ENCODE measurements around the gene TP73.

TP73 gene

DNA sequence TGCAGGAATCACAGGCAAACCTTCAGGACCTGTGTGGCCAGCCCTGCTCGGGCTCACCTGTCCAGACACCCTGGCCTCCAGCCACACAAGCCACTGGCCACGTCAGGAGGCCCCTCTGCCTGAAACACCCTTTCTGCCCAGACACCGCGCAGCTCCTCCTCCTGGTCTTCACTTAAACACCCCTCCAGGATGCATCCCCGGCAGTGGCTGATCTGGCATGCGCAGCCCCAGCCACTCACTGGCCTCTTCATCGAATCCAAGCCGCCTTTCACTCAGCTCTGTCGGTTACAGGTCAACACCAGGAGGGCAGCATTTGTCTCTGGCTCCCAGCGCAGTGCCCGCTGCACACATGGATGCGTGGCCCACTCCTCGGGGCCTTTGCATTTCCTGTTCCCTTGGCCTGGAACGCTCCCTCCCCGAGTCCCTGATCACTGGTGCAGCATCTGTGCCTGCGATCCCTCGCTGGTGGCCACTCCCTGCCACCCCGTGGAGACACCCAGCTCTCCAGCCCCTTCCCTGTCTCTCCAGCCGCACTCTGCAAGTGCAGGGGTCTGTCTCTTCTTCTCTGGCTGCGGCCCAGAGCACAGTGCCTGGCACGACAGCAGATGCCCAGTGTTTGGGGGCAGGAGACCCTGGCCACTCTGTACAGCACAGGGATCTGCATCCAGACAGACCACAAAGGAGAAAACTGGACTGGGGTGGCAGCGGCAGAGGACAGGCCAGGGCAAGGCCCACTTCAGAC is 18.1 kb upstream of the TP73 start:
- no peak for DNase-seq (ENCODE audit: low read depth in 2 of 2)

DNA sequence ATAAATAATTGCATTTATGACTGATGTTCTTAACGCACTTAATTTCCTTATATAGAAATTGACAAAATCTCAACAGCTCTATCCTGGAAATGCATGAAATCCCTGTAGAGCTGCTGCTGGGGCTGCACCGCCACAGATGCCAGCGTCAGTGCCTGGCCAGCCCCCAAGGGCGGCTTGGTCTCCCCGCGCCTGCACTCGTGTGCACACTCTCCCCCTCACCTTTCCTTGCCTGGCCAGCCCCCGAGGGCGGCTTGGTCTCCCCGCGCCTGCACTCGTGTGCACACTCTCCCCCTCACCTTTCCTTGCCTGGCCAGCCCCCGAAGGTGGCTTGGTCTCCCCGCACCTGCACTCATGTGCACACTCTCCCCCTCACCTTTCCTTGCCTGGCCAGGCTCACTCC is 16.2 kb upstream of the TP73 start:
- no peak for DNase-seq (ENCODE audit: low read depth in 2 of 2)

DNA sequence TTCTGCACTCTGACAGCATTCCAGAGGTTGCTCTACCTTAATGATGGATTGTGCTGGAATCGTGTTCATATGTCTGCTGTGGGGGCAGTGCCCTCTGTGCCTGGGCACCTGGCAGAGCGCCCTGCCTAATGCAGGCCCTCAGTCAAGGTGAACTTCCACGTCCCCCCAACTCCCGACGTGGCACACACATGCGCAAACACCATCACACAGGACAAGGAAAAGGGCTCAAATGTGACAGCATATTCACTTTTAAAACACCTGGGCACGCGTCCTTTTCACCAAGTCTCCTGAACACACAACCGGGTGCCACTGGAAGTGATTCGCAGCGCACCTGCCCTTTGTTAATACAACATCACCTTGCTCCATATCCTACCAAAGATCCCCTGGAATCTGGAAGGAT is 15.8 kb upstream of the TP73 start:
- no peak for DNase-seq (ENCODE audit: low read depth in 2 of 2)

DNA sequence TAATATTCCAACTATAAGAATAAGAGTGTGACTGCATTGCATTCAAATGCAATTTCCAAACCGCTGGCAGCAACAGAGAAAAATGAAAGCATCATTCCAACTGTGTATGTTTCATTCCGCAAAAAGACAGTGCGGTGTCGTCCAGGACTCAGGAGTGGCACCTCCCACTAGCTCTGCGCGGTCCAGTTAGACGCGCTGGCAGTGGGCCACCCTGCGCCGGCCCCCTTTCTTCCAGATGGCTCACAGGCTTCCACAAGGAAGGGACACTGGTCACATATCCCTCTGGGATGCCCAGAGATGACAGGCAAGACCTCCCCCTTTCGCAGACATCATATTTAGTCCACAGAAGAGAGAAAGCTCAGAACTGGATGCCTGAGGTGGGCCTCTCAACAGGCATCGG is 14.3 kb upstream of the TP73 start:
- DNase-seq (ENCODE audit: low read depth in 2 of 2) = no peak

DNA sequence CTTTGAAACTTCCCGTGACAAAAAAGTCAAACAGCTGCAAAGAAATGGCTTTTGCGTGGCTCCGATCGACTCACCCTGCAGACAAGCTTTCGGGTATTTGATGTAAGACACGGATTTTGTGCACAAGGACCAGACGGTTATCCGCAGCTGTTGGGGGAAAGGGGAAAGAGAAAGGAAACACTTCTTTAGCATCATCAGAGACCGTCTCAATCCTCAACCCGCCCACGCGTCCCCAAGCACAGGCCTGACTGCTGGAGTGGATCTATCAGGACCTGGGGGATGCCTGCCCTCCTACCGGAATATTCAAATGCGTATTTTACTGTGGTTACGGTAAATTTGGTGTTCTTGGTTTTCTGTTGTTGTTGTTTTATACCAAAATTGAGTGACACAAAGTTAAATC is 13.6 kb upstream of the TP73 start:
- no peak for DNase-seq (ENCODE audit: low read depth in 2 of 2)

DNA sequence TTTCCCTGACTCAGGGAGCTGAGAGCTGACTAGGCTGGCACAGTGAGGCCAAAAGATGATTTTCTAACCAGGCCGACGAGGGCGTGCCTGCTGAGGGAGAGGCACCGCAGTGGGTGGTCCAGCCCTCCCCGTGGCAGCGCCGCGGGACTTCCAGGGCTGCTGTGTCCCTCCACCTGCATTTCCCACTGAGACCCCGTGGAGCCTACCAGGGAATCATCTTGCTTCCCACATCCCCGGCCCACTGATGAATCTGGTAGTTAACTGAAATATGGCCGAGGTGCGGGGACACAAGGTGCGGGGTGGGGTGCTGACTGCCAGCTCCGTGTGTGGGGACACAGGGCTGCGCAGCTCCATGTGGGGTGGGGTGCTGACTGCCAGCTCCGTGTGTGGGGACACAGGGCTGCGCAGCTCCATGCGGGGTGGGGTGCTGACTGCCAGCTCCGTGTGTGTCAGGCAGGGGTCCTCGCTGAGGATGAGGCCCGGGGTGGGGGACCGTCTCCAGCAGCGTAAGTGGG is 12.9 kb upstream of the TP73 start:
- no peak for DNase-seq (ENCODE audit: low read depth in 2 of 2)

DNA sequence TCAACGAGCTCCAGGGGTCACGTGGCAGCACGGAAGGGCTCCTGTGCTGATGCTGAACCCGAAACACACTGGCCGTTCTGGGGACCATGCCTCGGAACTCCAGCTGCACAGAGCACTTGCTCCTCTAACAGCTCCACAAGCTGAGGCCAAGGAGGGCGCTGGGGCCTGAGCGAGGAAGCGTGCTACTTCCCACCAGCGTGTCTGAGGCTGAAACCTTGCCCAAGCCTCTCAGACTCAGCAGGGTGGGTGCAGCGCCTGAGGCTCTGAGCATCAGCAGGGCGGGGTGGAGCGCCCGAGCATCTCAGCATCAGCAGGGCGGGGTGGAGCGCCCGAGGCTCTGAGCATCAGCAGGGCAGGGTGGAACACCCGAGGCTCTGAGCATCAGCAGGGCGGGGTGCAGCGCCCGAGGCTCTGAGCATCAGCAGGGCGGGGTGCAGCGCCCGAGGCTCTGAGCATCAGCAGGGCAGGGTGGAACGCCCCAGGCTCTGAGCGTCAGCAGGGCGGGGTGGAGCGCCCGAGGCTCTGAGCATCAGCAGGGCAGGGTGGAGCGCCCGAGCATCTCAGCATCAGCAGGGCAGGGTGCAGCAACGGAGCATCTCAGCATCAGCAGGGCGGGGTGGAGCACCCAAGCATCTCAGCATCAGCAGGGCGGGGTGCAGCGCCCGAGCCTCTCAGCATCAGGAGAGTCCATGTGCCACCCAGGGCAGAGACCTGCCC is 12.0 kb upstream of the TP73 start:
- DNase-seq (ENCODE audit: low read depth in 2 of 2) = no peak

DNA sequence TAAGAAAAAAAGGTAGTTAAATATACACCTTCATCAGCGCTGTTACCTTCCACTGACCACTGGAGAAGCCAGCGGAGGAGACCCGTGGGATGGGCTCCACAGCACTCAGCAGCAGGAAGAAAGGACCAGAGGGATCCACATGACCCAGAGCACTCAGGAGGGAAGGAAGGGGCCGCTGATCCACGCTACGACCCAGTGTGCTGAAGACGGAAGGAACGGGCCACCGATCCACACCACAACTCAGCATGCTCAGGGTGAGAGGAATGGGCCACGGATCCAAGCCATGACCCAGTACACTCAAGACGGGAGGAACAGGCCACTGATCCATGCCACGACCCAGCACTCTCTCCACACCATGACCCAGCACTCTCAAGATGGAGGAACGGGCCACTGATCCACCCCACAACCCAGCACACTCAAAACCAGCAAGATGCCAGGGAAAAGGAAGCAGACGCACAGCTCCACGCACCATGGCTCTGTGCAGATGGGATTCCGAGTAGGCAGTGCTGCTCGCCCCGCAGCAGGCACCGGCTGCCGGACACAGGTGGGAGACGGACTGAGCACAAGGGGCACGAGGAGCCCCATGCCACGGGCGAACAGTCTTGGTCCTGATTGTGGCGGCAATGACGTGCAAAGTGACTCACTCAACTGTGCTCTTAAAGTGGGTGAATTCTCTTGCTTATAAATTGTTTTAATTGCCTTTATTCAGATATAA is 11.1 kb upstream of the TP73 start:
- no peak for DNase-seq (ENCODE audit: low read depth in 2 of 2)

DNA sequence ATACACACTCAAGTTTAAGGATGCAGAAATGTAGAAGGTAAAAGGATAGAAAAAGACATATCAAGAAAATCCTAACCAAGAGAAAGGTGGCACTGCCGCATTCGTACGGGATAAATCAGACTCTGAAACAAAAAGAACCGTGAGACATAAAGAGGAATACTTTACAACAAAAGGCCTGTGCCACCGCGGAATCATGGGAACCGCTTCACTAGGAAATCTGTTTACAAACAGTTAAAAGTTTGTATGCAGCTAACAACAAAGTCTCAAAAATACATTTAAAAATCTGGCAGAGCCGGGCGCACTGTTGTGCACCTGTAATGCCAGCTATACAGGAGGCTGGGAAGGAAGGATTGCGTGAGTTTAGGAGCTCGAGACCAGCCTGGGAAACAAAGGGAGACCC is 10.5 kb upstream of the TP73 start:
- DNase-seq (ENCODE audit: low read depth in 2 of 2) = no peak

DNA sequence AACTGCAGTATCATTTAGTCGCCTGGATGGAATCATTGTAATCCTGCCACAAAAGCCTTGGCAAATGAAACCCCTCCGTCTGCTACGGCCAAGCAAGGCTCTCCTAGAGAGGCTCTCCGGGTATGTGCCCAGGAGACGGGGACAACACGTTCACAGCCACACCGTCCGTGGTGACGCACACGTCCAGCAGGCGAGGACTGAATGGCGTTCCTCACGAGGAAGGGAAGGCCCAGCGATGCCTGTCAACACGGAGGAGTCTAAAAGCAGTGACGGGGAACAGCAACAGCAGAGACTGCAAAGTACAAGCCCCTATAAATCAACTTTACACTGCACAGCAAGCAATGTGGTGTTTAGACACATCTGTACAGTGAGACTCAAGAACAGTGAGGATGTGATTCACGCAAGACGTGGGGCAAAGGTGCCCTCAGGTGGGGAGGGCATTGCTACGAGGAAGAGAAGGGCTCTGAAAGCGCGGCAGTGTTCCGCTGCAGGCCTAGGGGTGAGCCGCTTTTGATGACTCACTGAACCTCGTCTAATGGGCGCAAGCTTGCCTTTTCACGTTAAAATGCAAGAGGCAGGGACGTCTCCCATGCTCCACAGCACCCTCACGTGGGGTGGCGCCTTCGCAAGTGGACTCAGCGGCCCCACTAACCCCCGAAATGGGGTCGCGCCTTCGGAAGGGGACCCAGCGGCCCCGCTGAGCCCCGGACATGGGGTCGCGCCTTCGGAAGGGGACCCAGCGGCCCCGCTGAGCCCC is 9.2 kb upstream of the TP73 start:
- DNase-seq (ENCODE audit: low read depth in 2 of 2) = no peak

DNA sequence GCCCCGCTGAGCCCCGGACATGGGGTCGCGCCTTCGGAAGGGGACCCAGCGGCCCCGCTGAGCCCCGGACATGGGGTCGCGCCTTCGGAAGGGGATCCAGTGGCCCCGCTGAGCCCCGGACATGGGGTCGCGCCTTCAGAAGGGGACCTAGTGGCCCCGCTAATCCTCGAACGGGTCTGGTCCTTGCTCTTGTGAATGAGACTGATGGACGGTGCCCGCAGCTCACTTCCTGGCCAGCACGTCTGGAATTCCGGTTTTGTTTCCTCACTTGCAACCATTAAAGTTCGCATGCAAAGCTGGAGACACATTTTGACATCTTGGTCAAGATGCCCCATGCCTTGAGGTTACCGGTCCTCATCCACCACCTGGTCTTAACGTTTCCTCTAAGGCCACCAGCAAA is 8.0 kb upstream of the TP73 start:
- no peak for DNase-seq (ENCODE audit: low read depth in 2 of 2)

DNA sequence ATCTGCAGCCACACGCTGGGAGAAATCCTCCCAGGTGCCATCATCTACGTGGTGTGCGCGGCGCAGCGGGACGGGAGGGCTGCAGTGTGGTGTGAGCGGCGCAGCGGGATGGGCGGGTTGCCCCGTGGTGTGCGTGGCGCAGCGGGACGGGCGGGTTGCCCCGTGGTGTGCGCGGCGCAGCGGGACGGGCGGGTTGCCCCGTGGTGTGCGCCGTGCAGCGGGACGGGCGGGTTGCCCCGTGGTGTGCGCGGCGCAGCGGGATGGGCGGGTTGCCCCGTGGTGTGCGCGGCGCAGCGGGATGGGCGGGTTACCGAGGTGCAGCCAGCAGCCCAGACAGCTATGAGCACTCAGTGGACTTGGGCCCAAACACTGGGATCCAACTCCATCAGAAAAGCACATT is 7.1 kb upstream of the TP73 start:
- no peak for DNase-seq (ENCODE audit: low read depth in 2 of 2)

DNA sequence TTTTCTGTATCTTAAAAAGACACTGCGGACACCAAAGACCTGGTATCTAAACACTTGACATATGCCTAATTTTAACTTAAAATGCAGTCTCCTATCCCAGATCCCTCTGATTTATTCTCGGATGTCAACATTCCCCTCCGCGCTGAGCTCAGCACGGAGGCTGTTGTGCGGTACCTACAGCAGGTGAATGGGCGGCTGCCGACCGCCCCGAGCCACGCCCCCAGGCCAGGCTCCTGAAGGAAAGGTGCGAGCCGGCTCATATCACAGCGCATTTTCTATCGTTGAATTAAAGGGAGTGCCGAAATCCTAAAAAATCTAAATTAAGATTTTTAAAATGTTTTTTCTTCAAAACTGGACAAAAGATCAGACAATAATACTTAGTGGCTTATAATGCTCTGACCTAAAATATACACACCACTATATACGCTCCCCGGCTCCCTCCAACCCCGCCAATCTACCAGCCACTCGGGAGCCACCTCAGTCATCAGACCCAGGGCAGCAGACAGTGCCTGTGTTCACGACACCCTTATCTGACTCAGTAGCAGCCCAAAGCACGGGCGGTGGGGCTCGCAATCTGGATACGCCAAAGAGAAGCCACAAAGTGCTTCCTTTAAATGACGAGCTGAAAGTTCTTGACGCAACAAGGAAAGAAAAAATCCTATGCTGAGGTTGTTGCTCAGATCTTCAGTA is 6.5 kb upstream of the TP73 start:
- no peak for DNase-seq (ENCODE audit: low read depth in 2 of 2)

DNA sequence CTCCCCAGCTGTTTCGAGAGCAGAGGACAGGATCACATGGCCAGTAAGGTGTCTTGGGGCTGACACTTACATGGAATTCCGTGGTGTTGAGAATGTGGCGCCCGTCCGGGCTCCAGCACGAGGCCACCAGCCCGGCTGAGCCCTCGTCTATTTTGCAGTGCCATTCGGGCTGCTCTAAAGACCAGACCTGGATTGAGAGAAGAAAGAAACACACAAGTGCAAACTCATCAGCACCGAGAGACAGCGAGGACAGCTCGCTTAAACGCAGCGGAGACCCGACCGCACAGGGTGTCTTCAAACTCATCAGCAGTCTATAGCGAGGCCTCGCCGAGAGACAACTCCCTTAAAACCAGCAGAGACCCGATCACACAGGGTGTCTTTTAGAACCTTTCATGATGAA is 5.7 kb upstream of the TP73 start:
- DNase-seq (ENCODE audit: low read depth in 2 of 2) = no peak

DNA sequence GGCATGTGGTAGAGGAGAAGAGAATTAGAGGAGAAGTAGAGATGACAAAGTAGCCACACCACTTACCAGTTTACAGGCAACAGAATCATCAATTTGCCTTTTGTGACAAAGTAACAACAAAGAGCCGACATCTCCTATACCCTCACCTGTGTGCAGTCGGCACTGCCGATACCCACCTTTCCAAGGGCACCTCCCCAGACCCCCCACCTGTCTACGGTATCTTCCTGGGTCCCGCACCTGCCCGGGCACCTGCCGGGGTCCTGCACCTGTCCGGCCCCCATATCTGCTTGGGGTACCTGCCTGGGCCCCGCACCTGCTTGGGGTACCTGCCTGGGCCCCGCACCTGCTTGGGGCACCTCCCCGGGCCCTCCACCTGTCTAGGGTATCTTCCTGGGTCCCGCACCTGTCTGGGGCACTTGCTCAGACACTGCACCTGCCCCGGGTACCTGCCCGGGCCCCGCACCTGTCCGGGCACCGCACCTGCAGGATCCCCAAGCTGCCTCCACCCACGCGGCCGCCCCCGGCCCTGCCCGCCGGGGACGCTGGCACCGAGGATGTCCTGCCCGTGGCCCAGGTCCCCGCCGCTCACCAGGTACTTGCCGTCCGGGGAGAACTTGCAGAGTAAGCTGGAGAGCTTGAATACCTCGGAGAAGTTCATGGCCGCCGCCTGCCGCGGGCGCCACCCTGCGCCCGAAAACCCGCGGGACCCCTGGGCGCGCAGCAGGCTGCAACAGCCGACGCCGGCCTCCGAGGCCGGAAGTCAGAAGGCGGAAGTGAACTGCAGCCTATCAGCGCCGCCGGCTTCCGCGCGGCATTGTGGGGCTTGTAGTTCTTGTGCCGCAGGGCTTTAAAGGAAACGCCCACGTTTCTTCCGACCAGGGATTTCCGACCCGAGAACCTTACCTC is 2.7 kb upstream of the TP73 start, which contains the start of gene WRAP73:
Gene WRAP73, minus strand, starts transcription at position 762 of the 906 bp plus-strand sequence. Its CDS starts 104 bp downstream, at position 658.
- peak; percentile 83 for DNase-seq (ENCODE audit: low read depth in 2 of 2)

DNA sequence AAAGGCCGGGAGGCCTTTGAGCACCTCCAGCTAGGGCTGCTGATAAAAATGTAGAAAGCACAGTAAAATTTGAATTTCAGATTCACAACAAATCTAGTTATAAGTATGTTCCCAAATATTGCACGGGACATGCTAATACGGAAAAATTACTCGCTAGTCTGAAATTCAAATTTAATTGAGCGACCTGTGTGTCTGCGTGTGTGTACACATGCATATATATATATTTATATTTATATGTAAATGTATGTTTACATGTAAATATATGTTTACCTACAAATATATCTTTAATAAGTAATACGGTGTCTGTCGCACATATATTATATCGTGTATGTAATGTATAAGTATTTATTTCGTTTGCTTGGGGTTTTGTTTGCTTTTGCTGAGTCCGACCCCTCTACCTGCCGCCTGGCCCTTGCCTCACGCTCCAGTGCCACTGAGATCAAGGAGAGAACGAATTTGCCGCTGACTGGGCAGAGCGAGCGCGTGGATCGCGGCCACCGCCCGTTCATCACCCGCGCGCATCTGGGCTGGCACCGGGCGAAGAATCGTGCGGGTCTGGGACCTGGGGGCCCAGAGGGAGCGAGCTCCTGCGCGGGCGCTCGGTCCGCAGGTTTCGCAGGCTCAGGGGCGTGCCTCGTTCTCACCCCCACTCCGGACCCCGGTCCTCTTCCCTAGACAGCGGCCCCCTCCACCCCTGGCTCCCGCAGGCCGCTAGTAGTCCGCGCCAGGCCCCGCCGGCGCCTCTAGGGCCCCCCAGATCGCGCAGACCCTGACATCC is 1.9 kb upstream of the TP73 start:
- DNase-seq (ENCODE audit: low read depth in 2 of 2) = no peak

DNA sequence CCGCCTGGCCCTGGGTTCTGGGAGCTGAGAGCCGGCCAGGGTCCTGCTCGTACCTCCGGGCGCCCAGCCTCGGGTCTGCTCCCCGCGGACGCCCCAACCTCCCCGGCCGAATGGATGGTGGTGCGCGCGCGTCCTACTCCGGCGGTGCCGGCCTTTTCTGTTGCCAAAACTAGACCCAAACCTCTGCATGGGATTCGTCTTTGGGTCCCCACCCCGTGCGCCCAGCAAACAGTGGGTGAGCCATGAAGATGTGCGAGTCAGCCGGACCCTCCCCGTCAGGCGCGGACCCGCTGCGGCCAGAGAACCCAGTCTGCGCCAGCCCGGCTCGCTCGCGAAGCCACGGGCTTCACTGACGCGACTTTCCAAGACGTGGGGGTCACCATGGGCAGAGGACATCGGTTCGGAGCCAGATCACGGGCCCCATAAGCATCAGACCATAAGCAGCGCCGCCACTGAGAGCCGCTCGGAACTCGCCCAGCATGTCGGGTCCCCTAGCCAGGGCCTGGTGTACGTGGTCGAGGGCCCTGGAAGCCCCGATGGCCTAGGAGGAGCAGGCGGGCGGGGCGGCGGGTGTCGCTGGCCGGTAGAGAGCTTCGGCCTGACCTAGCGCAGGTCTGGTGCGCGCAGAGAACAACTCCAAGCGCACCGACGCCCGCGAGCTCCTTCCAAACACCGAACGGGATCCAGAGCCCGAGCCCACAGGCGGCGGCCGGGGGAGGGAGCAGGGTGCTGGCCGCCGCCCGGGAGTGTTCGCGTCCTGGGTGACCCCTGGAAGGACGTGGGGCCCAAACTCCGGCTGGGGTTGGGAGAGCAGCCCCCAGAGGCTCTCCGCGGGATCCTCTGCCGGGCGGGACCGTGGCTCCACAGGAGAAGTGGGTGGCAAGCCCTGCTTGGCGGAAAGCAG is 1.0 kb upstream of the TP73 start:
- peak in 1 of 2 donors; percentile 15 for DNase-seq (ENCODE audit: low read depth in 2 of 2)

DNA sequence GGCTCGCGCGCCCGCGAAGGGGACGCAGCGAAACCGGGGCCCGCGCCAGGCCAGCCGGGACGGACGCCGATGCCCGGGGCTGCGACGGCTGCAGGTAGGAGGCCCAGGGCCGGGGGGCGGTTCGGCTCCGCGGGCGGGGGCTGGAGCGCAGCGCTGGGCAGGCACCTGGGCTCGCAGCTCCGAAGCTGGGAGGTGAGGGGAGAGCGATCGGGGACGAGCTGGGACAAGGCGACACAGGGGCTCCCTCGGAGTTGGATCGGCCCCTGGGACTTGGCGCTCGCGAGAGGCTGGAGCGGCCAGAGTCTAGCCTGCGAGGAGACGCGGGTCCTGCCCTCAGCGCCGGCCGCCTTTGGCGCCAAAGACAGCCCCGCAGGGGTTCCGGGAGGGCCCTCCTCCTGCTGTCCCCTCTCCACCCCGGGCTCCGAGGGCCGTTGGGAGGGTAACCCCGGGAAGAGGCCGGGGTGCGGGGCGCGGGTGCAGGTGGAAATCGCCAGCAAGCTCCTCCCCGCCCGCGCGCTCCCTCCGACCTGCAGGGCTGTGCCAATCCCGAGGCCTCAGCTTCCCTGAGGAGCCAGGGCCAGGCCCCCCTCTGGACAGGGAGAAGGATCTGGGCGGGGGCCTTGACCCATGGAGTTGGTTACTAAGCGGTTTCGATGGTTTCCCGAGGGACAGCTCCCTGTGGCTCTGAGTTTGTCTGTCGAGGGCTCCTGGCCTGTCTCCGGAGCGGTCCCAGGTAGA is 401 bp downstream of the TP73 start:
- no peak for DNase-seq (ENCODE audit: low read depth in 2 of 2)

All from stimulated activated CD4-positive, alpha-beta T cell treated with anti-CD3 and anti-CD28 coated beads, Interleukin-1b, Interleukin-23, amount 100 ng/mL, for 4 hours (primary cell).